Stimulated activated CD4-positive, alpha-beta T cell treated with anti-CD3 and anti-CD28 coated beads, Interleukin-2, amount 100 ng/mL, for 4 hours (primary cell): Measurements from ENCODE around the gene RNF4.
"Not testable (repeated sequence)": the region's sequence is repeated elsewhere in the genome, so short reads cannot be mapped to it uniquely, and the experiment has no call there.

Experiments used
- DNase-seq: peaks from one replicate; pipeline ENCODE4 v3.0.0-alpha.2; 2020; ENCODE audit warnings: low read depth

RNF4 gene

GRCh38 chr4:2535376-2536192 lies 66.7 kb downstream of the RNF4 start:
- peak; percentile 28 for DNase-seq

- DNase-seq, result peak; percentile 99
These were observed 67.5 kb downstream of the RNF4 start, which contains the start of gene FAM193A for GRCh38 chr4:2536193-2537010. Gene FAM193A (plus strand): TSS chr4:2536647. CDS start chr4:2536916, 269 bp downstream.

GRCh38 chr4:2537011-2537830 lies 68.3 kb downstream of the RNF4 start:
- peak; percentile 31 for DNase-seq

- DNase-seq, result not testable (repeated sequence)
These were observed 74.8 kb downstream of the RNF4 start for GRCh38 chr4:2543580-2544191.

GRCh38 chr4:2545321-2546013 lies 76.6 kb downstream of the RNF4 start:
- no peak for DNase-seq

- DNase-seq, result no peak
These were observed 77.4 kb downstream of the RNF4 start for GRCh38 chr4:2546286-2546823.

- not testable (repeated sequence) for DNase-seq
These were observed 78.2 kb downstream of the RNF4 start for GRCh38 chr4:2546961-2547691.

GRCh38 chr4:2551118-2551517 lies 82.2 kb downstream of the RNF4 start:
- DNase-seq, result no peak

- DNase-seq, result no peak
These were observed 83.9 kb downstream of the RNF4 start for GRCh38 chr4:2552806-2553205.

- no peak for DNase-seq
These were observed 89.4 kb downstream of the RNF4 start for GRCh38 chr4:2558301-2558700.

- DNase-seq, result no peak
These were observed 91.3 kb downstream of the RNF4 start for GRCh38 chr4:2560167-2560566.
